OCI-LY7 (cell line): ENCODE results near the gene IQGAP3.

Experiments
- EZH2phosphoT487 ChIP-seq: fragments of 200-600 bp; sonication (generic); IDR thresholded peaks from 2 replicates; pipeline ENCODE4 v1.6.1; 2018; ENCODE audit warnings: low read depth, borderline replicate concordance, mild to moderate bottlenecking, mixed run types, antibody characterized with exemption, low read length, moderate library complexity, mixed read lengths
- TF ChIP-seq, protein P1 (sequence below): fragments of 200-600 bp; sonication (generic); conservative IDR thresholded peaks from 2 replicates; pipeline ENCODE4 v1.5.1; 2014; ENCODE audit warnings: mild to moderate bottlenecking, antibody characterized with exemption, low read length, moderate library complexity, mixed read lengths

DNA sequence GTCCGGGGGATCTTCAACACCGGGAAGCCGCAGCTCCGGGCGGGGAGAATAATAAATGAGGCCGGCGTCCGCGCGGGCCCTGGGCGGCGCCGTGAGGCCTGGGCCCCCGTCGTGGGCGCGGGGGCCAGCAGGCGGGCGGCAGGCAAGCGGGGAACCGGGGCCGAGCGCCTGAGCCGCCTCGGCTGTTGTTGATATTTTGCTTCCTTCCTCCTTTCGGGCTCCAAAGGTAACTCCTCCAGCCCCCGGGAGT is 71.9 kb downstream of the IQGAP3 start, which contains the start of gene MEF2D:
- TF ChIP-seq, protein P1, sequence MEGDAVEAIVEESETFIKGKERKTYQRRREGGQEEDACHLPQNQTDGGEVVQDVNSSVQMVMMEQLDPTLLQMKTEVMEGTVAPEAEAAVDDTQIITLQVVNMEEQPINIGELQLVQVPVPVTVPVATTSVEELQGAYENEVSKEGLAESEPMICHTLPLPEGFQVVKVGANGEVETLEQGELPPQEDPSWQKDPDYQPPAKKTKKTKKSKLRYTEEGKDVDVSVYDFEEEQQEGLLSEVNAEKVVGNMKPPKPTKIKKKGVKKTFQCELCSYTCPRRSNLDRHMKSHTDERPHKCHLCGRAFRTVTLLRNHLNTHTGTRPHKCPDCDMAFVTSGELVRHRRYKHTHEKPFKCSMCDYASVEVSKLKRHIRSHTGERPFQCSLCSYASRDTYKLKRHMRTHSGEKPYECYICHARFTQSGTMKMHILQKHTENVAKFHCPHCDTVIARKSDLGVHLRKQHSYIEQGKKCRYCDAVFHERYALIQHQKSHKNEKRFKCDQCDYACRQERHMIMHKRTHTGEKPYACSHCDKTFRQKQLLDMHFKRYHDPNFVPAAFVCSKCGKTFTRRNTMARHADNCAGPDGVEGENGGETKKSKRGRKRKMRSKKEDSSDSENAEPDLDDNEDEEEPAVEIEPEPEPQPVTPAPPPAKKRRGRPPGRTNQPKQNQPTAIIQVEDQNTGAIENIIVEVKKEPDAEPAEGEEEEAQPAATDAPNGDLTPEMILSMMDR: no peak
- no peak for TF ChIP-seq EZH2phosphoT487
